Fibroblast of gingiva (primary cell): ENCODE results near the gene DCTD.

ENCODE experiments used
- DNase-seq: peaks from one replicate; pipeline ENCODE4 v3.0.0-alpha.2; 2011; ENCODE audit warnings: low read depth

Gene DCTD

DNA sequence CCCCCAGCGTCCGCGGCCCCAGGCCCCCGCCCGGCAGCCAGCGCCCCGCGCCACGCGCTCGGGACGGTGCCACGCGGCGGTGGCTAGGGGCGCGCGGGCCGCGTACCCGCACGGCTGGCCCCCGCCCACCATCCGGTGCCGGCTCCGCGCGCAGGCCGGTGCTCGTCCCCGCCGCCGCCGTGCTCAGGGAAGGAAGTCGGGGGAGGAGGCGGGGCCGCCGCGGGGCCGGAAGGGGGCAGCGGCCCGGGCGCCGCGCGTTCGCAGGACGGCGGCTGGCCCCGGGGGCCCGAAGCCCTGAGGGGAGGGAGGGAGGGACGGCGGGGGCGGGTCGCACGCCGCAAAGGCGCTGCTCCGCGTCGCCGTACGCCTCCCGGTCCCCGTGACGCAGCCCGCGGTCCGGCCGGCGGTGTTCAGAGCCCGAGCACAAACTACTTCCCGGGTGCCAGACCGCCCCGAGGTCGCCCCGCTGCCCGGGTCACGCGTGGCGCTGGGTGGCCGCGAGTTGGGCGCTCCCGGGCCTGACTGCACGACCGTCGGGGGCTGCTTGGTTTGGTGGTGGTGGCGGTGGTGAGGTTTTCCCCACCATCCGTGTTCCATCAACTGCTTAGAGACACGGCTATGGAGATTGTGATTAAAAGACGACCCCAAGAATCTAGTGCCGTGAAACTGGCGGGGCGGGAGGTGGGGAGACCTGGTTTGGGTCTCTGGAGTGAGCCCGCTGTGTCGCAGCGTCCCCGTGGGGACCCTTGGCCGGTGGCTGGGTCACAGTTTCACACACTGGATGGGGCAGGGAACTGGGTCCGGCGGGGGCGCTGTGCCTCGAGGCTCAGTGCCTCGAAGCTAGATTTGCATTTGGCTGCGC, at the start of gene DCTD:
Gene DCTD, minus strand, starts transcription at position 205 of the 862 bp plus-strand sequence. CDS start 1,818 bp downstream, outside the sequence.
- peak; percentile 78 for DNase-seq

DNA sequence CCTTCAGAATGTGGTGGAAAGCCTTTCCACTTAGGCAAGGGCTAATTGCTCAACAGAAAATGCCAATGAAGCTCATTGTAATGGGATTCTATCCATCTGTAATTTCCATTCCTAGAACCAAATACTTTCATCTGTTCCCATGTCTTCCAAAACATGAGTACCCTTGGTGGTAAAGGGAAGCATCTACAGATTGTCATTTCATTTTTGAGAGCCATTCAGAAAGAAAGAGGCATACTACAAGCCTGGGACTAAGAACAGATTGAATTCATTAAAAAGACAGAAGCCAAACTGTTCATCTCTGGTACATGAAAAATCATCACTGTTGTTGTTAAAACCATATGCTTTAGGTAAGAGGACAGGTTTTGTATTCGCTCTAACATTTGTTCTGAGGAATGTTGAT, 43.6 kb upstream of the DCTD start:
- DNase-seq = no peak

DNA sequence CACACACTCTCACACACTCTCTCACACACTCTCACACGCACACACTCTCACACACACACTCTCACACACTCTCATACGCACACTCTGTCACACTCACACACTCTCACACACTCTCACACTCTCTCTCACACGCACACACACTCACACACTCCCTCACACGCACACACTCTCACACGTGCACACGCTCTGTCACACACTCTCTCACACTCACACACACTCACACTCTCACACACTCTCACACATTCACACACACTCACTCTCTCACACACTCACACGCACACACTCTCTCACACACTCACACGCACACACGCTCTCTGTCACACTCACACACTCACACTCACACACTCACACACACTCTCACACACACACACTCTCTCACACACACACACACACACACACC, 43.0 kb upstream of the DCTD start:
- DNase-seq = no peak

DNA sequence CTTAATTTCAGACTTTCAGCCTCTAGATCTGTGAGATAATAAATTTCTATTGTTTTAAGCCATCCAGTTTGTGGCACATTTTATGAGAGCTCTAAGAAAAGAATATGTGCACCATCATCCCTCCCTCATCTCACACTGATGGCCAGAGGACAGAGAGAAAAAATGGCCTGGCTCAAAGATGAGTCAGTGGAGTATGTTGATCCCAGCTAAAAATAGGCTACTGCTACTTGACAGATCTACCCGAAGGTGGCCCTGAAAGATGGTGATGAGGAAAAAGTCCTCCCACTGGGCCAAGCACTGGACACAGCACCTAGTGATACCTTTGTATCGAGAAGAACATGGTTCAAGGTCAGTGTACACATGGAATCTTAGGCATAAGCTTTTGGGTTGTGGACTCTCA, 38.2 kb upstream of the DCTD start:
- no peak for DNase-seq

- no peak for DNase-seq
Observed at GRCh38 chr4:182944484-182945213, 27.5 kb upstream of the DCTD start.

GRCh38 chr4:182939680-182940079, 22.5 kb upstream of the DCTD start:
- no peak for DNase-seq

- DNase-seq = peak; percentile 57
Observed at GRCh38 chr4:182938205-182938645, 21.0 kb upstream of the DCTD start.

- no peak for DNase-seq
Observed at GRCh38 chr4:182937268-182938204, 20.4 kb upstream of the DCTD start.

GRCh38 chr4:182932651-182933050, 15.5 kb upstream of the DCTD start:
- DNase-seq = no peak

GRCh38 chr4:182931691-182932345, 14.6 kb upstream of the DCTD start:
- DNase-seq = no peak

GRCh38 chr4:182930889-182931288, 13.7 kb upstream of the DCTD start:
- no peak for DNase-seq

DNA sequence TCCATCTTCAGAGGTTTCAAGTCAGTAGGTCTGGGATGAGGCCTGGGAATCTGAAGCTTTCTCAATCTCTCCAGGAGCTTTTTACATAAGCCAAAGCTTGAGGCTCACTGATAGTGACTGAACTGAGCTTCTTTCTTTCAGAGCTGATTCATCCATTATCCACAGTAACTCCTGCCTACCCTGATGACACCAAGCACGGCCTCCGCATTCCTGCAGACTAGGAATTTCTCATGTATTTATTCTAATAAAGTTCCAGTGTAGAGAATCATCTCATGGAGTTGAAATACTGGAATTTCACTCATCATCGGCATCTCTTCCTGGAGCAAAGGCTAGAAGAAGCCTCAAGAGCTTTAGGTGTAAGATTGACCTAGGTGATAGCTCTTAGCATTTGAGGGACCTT, 12.1 kb upstream of the DCTD start:
- peak; percentile 80 for DNase-seq

- no peak for DNase-seq
Observed at GRCh38 chr4:182928061-182928460, 10.9 kb upstream of the DCTD start.

DNA sequence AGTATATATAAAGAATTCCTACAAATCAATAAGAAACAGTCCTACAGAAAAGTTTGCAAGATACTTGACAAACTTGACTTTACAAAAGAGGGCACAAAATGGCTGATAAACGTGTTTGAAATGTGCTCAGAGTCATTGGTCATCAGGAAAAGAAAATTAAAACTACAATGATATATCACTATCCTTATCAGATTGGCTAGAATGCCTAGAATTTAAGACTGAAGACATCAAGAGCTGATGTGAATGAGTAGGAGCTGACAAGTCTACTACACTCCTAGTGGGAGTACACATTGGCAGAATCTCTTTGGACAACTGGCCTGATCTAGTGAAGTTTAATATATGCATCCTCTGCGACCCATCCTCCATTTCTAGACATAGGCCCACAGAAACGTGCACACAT, 10.3 kb upstream of the DCTD start:
- no peak for DNase-seq

DNA sequence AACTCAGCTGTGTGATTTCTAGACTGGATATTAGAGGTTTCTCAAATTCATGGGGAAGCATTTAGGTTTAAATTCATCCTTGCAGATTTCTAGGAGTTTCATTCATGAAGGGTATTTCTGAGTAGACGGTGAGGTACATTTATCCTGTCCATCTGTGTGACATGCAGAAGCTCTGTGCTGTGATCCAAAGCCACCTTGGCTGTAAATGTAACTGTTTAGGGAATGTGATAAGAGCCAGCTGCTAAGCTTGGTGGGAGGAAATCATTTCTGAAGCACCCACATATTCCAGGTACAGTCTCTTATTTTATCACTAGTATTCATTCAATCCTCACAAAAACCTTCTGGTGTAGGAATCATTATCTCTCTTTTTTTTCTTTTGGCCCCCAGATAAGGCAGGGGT, 8.7 kb upstream of the DCTD start:
- no peak for DNase-seq

GRCh38 chr4:182925298-182925757, 8.1 kb upstream of the DCTD start:
- peak; percentile 72 for DNase-seq

- DNase-seq = no peak
Observed at GRCh38 chr4:182924497-182924896, 7.3 kb upstream of the DCTD start.

DNA sequence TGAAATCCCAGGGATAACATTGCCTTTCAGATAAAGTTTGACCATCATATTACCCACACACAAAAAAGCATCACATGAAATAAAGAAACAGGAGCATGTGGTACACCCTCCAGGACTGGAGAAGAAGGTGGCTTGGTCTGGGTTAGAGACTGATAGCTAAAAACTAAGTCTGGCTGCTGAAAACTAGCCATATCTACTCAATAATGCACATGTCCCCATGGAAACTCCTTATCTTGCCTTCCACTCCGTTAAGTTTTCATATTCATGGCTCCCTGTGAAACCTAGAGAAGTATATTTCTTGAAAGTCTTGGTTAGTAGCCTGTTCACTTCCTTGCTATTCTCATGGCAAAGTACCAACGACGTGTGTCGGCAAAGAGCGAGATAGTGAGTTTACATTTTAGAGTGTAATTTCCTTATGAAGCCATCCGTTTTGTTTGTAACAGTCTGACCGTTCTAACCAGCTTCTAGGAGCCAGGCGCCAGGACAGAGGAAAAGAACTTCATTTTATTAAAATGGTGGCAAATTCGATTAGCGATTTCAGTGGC, 6.7 kb upstream of the DCTD start:
- no peak for DNase-seq

GRCh38 chr4:182923366-182923765, 6.2 kb upstream of the DCTD start:
- DNase-seq = no peak

DNA sequence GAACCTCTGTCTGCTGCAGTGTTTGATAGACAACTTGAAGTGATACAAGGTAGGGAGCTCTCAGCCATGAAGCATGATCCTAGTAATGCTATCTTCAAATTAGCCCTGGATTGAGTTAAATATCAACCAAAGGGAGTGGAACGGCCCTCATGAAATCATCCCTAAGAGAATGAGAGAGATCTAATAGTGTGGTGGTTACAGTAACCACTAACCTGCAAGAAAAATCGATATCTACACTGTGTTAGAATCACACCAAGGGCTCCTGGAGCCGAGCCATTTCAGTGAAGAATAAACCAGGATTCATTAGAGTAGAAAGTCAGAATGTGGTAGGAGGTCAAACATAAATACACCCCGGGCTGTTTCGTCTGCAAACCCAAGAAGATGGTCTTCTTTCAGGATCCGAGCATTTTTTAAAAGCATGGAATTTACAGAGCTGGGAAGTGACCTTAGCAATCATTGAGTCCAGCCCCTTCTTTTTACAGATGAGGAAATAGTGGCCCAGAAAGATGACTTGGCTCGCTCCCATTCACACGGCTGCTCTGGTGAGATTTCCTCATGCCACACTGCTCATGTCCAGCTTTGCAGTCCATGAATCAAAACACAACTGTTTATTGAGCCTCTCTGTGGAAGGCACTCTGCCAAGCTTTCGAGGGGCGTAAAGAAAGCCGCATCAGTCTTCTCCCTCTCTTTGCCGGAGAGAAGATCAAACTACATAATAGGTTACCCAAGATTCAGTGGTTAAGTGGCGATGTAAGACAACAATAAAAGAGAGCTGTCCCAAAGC, 5.5 kb upstream of the DCTD start:
- peak; percentile 19 for DNase-seq
